ENCODE measurements around the gene ACADVL.

DNA sequence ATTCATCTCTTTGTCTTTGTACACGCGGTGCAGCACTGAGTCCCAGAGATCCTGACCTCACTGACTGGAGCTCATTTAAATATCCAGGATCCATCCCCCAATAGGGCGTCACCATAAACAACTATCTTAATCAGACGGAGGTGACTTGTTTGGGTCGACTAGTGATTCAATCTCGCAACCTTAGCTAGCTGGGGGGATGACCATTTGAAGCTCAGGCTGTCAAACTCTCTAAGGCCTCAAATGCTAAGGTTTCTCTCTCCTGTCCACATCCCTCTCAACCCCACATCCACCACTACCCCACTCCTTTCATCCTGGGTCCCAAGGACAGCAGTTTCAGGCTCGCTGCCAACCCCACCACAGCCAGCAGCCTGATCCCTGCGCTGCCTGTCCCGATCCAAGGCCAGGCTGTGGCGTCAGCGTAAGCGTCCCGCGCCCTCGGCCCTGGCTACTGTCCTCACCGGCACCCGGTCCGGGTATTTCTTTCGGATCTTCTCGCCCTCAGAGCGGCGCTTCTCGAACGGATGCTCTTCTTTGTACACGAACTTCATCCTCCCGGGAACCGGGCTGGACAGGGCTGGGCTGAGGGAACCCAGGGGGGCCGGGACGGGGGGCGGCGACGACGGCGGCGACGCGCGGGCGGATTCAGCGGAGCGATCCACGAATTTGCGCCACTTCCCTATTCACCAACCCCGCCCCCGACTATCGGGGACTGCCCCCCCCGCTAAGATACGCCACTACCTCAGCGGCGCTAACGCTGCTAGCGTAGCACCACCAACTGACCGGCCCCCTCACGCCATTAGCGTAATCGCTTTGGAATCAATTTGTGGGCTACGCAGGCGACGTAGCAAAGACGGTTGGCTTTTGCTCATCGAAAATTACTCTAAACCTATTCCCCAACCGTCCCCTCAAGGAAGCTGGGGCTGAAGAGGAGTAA is 22.3 kb downstream of the ACADVL start, which contains the start of gene GABARAP:
- no peak; the same call in 1 of the 2 replicates for TF ChIP-seq POLR2AphosphoS5 (IDR thresholded peaks at IDR 0.05; ENCODE audit: low read depth, low read length)
- TF ChIP-seq, protein P1, sequence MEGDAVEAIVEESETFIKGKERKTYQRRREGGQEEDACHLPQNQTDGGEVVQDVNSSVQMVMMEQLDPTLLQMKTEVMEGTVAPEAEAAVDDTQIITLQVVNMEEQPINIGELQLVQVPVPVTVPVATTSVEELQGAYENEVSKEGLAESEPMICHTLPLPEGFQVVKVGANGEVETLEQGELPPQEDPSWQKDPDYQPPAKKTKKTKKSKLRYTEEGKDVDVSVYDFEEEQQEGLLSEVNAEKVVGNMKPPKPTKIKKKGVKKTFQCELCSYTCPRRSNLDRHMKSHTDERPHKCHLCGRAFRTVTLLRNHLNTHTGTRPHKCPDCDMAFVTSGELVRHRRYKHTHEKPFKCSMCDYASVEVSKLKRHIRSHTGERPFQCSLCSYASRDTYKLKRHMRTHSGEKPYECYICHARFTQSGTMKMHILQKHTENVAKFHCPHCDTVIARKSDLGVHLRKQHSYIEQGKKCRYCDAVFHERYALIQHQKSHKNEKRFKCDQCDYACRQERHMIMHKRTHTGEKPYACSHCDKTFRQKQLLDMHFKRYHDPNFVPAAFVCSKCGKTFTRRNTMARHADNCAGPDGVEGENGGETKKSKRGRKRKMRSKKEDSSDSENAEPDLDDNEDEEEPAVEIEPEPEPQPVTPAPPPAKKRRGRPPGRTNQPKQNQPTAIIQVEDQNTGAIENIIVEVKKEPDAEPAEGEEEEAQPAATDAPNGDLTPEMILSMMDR (IDR thresholded peaks at IDR 0.05), result no peak
- no peak for TF ChIP-seq SIN3A (IDR thresholded peaks at IDR 0.05; ENCODE audit: borderline replicate concordance, insufficient read depth, low read depth, low read length)
- TF ChIP-seq, protein P2, sequence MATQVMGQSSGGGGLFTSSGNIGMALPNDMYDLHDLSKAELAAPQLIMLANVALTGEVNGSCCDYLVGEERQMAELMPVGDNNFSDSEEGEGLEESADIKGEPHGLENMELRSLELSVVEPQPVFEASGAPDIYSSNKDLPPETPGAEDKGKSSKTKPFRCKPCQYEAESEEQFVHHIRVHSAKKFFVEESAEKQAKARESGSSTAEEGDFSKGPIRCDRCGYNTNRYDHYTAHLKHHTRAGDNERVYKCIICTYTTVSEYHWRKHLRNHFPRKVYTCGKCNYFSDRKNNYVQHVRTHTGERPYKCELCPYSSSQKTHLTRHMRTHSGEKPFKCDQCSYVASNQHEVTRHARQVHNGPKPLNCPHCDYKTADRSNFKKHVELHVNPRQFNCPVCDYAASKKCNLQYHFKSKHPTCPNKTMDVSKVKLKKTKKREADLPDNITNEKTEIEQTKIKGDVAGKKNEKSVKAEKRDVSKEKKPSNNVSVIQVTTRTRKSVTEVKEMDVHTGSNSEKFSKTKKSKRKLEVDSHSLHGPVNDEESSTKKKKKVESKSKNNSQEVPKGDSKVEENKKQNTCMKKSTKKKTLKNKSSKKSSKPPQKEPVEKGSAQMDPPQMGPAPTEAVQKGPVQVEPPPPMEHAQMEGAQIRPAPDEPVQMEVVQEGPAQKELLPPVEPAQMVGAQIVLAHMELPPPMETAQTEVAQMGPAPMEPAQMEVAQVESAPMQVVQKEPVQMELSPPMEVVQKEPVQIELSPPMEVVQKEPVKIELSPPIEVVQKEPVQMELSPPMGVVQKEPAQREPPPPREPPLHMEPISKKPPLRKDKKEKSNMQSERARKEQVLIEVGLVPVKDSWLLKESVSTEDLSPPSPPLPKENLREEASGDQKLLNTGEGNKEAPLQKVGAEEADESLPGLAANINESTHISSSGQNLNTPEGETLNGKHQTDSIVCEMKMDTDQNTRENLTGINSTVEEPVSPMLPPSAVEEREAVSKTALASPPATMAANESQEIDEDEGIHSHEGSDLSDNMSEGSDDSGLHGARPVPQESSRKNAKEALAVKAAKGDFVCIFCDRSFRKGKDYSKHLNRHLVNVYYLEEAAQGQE (IDR thresholded peaks at IDR 0.05; ENCODE audit: insufficient read depth in 1 of 2, low read depth in 2 of 2, low read length in 1 of 2), result no peak
- TF ChIP-seq TCF7L2 (IDR thresholded peaks at IDR 0.05; ENCODE audit: low read depth, low read length), result no peak
